D341Med (cell line): ENCODE results near the gene TLE6.
"Not testable (repeated sequence)": the region's sequence is repeated elsewhere in the genome, so short reads cannot be mapped to it uniquely, and the experiment has no call there.

Experiments
- DNase-seq: peaks from one replicate; pipeline ENCODE4 v3.0.0; 2012; ENCODE audit warnings: low spot score

TLE6 gene

GRCh38 chr19:2974342-2975041 is 2.9 kb upstream of the TLE6 start:
- no peak for DNase-seq

DNA sequence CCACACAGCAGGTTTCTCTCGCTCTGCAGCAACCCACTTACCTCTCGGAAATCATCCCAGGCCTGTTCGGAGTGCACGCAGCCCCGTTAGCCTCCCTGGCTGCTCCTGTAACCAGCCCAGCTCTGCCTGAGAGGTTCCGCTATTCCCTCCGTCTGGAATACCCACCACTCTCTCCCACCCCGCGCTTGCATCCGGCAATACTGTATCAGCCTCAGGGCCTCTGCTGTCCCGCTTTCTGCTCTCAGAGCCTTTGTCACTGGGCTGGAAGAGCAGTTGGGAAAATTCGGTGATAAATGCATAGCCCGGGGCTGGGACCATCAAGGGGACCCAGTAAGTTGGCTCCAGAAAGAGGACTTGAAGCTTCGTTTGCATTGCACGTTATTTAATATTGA is 759 bp upstream of the TLE6 start:
- no peak for DNase-seq

DNA sequence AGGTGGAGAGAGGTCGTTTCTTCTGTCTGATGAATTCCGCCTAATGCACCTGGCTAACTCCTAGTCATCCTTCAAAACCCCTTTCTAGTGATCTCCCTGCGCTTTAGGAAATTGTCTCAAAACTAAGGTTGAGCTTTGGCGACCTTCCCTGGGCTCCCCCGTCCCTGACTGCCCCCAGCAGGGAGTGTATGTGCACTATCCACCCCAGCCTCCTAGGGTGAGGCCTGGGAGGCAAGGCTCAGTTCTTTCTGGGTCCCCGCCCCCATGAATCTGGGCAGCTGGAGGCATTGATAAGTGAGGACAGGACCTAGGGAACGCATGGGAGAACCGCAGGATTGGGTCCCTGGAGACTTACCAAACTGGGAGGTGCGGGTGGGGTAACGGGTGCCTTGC is 378 bp downstream of the TLE6 start:
- DNase-seq, result no peak

DNA sequence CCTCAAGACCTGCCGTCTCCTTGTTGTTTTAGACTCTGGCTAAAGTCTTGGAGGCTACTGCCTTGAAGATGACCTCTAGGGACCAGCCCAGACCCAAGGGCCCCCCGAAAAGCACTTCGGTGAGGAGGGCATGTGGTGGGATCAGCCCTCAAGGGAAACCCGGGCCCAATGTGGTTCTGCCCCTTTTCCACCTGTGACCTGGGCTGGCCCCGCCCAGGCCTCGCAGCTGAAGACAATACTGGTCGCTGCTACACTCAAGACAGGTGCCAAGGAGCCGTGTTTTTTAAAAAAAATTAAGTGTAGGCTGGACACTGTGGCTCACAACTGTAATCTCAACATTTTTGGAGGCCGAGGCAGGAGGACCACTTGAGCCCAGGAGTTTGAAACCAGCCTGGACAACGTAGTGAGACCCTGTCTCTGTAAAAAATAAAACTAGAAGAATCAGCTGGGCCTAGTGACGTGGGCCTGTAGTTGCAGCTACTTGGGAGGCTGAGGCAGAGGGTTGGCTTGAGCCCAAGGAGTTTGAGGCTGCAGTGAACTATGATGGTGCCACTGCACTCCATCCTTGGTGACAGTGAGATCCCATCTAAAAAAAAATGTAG is 903 bp downstream of the TLE6 start:
- DNase-seq, result no peak

DNA sequence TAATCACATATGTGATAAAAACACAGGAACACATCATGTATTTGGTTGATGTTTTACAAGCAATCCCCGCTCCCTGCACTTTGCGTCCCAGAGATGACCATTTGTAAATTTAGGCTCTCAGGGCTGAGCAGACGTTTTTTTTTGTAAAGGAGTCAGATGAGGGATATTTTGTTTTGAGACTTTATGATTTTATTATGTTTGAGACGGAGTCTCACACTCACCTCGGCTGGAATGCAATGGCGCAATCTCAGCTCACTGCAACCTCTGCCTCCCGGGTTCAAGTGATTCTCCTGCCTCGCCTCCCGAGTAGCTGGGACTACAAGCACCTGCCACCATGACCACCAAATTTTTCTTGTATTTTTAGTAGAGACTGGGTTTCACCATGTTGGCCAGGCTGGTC is 1.4 kb downstream of the TLE6 start:
- DNase-seq, result no peak

- no peak for DNase-seq
These were observed 4.5 kb downstream of the TLE6 start for GRCh38 chr19:2981898-2982297.

GRCh38 chr19:2982561-2982960 is 5.2 kb downstream of the TLE6 start:
- no peak for DNase-seq

DNA sequence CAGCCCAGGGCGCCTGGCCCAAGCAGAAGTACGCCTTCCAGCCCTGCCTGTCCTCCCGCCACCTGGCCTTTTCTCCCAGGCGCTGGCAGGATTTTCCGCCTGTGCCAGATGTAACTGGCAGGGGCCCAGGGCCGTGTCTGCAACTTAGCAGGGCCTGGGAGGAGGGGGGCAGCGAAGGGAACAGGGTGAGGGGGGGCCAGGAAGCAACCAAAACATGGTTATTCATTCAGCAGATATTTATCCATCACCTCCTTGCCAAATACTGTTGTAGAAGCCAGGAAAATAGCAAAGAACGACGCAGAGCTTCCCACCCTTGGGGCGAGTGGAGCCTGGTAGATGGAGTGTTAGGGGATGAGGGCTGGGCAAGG is 5.6 kb downstream of the TLE6 start:
- peak; percentile 89 for DNase-seq

DNA sequence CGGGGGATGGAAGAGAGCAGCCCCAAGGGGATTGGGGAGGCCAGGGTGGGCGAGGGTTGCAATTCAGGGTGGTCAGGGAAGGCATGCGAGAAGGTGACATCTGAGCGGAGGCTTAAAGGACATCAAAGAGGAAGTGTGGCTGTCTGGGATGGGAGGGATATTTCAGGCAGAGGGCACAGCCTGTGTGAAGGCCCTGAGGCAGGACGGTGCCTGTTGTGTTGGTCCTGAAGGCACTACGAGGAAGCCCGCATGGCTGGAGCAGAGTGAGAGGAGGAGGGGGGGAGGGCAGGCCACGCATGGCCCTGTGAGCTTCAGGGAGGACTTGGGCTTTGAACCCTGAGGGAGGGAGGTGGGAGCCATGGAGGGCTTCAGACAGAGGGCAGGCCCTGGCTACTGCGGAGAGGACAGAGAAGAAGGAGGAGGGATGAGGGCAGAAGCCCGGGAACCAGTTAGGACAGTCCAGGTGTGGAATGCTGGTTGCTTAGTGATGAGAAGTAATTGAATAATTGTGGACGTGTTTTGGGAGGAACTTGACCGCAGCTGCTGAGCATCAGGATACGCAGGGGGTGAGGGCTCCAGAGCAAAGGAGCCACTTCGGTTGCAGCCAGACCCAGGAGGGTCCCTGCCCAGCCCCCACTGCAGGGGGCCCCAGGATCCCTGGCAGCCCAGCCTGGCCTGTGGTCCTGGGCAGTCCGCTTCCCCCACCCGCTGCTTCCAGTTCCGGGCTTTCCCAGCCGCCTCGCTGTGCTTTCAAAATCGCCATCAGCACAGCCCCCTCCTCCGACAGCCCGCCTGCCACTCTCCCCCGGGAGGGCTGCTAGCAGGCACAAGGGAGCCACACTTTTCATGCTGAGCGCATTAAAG is 6.2 kb downstream of the TLE6 start:
- DNase-seq, result peak; percentile 94

DNA sequence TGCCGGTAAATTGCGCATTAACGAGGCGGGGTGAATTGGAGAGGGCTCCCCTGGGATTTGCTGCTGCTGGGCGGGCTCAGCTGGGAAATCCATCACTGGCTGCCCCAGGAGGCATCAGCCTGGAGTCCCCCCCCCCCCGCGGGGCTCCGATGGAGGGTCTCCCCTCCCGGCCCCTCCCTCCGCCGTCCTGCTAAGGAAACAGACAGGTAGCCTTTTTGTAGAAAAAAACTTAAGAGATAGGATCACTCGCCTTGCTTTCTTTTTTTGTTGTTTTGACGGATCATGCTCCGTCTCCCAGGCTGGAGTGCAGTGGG is 6.8 kb downstream of the TLE6 start:
- DNase-seq, result no peak

- peak; percentile 31 for DNase-seq
These were observed 9.7 kb downstream of the TLE6 start for GRCh38 chr19:2986951-2987524.

DNA sequence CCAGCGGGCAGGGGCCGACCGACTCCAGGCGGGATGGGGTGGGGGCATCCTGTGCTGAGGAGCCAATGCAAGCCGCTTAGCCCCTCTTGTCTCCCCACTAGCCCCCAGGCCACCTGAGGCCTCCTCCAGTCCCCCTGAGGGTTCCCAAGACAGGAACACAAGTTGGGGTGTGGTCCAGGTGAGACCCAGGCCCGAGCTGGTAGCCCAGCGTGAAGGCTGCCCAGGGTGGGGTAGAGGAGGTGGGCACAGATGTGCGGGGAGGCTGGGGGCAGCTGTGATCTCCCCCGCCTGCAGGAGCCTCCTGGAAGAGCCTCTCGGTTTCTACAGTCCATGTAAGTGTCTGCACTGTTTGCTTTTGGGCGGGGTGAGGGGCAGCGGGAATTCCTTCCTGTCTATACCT is 10.4 kb downstream of the TLE6 start:
- peak; percentile 20 for DNase-seq

DNA sequence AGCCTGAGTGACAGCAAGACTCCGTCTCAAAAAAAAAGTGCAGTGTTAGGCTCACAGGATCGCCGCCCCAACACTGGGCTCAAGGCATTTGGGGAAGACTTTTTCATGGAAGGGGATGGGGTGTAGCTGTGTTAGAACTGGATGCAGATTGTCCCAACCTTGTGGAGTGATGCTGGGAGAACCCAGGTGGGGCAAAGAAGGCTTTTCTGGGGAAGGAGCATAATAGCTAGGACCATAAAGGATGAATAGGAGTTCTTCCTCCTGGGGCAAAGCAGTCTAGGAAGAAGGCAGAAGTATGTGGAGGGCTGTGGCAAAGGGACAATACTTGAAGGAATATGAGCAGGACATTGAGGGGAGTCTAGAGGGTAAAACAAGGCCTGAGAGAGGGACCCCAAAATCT is 11.2 kb downstream of the TLE6 start:
- no peak for DNase-seq

GRCh38 chr19:2989236-2989946 is 12.0 kb downstream of the TLE6 start:
- peak; percentile 22 for DNase-seq

- DNase-seq, result not testable (repeated sequence)
These were observed 15.0 kb downstream of the TLE6 start for GRCh38 chr19:2992333-2992732.

GRCh38 chr19:2992958-2993357 is 15.6 kb downstream of the TLE6 start:
- DNase-seq, result no peak

- DNase-seq, result no peak
These were observed 16.2 kb downstream of the TLE6 start for GRCh38 chr19:2993579-2993978.

GRCh38 chr19:2994588-2995131 is 17.3 kb downstream of the TLE6 start:
- no peak for DNase-seq

GRCh38 chr19:2997720-2998119 is 20.4 kb downstream of the TLE6 start:
- no peak for DNase-seq

- DNase-seq, result no peak
These were observed 21.3 kb downstream of the TLE6 start for GRCh38 chr19:2998642-2999041.

DNA sequence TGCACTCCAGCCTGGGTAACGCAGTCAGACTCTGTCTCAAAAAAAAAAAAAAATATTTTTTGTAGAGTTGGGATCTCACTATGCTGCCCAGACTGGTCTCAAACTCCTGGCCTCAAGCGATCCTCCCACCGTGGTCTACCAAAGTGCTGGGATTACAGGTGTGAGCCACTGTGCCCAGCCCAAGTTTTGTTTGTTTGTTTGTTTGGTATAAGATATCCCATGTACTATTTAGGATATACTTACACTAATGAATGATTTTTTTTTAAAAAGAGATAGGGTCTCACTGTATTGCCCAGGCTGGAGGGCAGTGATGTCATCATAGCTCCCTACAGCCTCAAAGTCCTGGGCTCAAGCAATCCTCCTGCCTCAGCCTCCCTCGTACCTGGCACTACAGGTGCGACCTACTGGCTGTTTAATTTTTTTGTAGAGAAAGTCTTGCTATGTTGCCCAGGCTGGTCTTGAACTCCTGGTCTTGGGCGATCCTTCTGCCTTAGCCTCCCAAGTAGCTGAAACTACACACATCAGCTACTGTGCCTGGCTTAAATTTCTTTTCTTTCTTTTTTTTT is 24.0 kb downstream of the TLE6 start:
- no peak for DNase-seq

- DNase-seq, result peak; percentile 14
These were observed 25.7 kb downstream of the TLE6 start for GRCh38 chr19:3003046-3003445.
